ENCODE results near the gene WDCP. TPM values are rescaled to one million over a fixed set of nuclear protein-coding genes. Genes with fewer than 3 reads are reported as not detected.
A peak's percentile ranks its signal among the peaks of the same experiment; 100 is the strongest.

Gene WDCP
- total RNA-seq, 2 experiments from 2014 or later: 16.3 to 21.8 TPM

DNA sequence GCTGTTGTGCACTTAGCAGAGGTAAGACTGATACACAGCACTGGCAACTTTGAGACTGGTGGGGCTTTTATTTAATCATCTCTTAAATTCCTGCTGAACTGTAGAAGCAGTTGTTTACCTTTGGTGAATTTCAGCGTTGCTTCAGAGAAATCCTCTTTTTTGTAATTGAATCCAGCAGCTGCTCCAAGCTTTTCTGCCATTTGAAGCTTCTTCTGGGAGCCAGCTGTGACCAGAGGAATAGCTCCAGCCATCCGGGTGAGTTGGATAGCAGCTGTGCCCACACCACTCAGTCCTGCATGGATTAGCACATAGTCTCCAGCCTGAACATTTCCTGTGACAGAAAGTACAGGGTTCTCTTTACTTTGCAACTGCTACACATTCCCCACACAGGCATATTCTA, 33.5 kb upstream of the WDCP start:
- Mint-ChIP-seq H3K4me1 (peaks cover 28% of the 10 kb centered on the region), H3K4me3 (no peak overlapping the region), H3K27me3 (no peaks in the 10 kb centered on the region), H3K27ac (no peak overlapping the region), H3K9me3 (no peaks in the 10 kb centered on the region), H3K36me3 (ENCODE audit: low read depth) (peaks cover 2% of the 10 kb centered on the region)
- ChIA-PET POLR2A (no interaction called here), CTCF (interaction anchor here (1.1 kb wide), 1 partner anchor 154 kb away, joined by 3 read pairs; the partner anchor contains the start of gene ATAD2B)
- no peak for DNase-seq

DNA sequence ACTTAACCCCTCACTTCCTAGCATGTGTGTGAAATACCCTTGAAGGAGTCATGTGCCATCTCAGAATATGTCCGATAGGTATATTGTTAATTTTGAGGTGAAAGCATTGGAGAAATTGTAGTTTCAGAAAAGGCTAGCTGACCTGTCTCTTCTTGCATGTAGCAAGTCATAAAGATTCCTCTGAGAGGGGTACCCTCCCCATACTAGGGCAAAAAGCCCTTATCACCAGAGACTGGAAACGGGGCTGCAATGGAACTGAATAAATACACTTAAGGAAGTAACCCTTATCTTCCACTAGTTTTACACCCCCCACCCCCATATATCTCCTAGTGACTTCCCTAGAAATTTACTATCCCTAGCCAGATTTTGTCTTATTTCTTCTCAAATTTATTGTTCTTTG, 30.7 kb upstream of the WDCP start:
- Mint-ChIP-seq H3K9me3 (no peaks in the 10 kb centered on the region), H3K27ac (peak overlapping the region; percentile 98), H3K4me3 (peak overlapping the region; percentile 95), H3K36me3 (ENCODE audit: low read depth) (peaks cover 14% of the 10 kb centered on the region), H3K4me1 (peaks cover 32% of the 10 kb centered on the region), H3K27me3 (no peaks in the 10 kb centered on the region)
- CTCF ChIA-PET: interaction anchor here (1.8 kb wide), 1 partner anchor 253 kb away, joined by 4 read pairs; no protein-coding TSS in a partner anchor
- no peak for DNase-seq
- POLR2A ChIA-PET: interaction anchor here (0.6 kb wide), 1 partner anchor 174 kb away, joined by 5 read pairs; no protein-coding TSS in a partner anchor

DNA sequence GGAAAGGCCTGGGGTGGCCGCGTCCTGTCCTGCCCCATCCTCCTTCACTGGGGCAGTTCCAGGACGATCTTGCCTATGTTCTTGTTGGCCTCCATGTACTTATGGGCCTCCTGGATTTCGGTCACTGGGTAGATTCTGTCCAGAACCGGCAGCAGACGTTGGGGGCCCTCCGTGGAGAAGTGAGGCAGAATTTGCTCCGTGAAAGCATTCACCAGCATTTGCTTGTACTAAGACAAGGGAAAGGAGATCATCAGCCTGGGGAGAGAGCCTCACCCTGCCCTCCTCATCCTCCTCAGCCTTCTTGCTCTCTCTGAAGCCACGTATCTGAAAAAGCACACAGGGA, 30.3 kb upstream of the WDCP start:
- peak overlapping the region; percentile 95 for H3K4me3 Mint-ChIP-seq
- H3K4me1 Mint-ChIP-seq: peaks cover 35% of the 10 kb centered on the region
- H3K9me3 Mint-ChIP-seq: no peaks in the 10 kb centered on the region
- CTCF ChIA-PET: interaction anchor here (1.8 kb wide), 1 partner anchor 253 kb away, joined by 4 read pairs; no protein-coding TSS in a partner anchor
- DNase-seq: no peak
- POLR2A ChIA-PET: interaction anchor here (1.5 kb wide), 1 partner anchor 150 kb away, joined by 5 read pairs; the partner anchor contains the start of gene ATAD2B
- H3K27me3 Mint-ChIP-seq: no peaks in the 10 kb centered on the region
- peaks cover 17% of the 10 kb centered on the region for H3K36me3 Mint-ChIP-seq (ENCODE audit: low read depth)
- H3K27ac Mint-ChIP-seq: peak overlapping the region; percentile 98

DNA sequence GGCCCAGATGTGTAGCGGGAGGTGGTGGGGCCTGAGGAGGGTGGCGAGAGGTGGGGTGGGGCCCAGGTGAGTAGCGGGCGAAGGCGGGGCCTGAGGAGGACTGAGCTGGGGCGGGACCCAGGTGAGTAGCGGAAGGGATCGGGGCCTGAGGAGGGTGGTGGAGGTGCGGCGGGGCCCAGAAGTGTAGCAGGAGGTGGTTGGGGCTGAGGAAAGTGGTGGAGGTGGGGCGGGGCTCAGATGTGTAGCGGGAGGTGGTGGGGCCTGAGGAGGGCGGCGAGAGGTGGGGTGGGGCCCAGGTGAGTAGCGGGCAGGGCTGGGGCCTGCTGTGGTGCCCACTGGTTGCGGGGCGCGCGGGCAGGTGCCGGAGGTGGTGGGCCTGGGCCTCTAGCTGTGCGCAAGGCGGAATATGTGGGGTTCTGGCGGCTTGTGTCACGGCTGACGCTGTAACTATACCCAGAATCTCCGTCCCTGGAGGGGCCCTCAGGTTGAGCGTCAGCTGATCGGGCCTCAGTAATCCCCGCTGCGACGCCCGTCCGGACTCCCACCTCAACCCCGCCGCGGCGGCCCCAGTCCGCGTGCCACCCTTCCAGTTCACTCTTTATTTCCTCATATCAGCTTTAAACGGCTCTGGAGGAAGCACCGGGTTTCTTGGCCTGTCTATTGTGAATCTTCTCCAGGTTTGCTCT, 29.8 kb upstream of the WDCP start:
- Mint-ChIP-seq H3K4me3 (peak overlapping the region; percentile 95), H3K27me3 (no peaks in the 10 kb centered on the region), H3K9me3 (no peaks in the 10 kb centered on the region), H3K36me3 (ENCODE audit: low read depth) (peaks cover 16% of the 10 kb centered on the region), H3K27ac (peak overlapping the region; percentile 98), H3K4me1 (peaks cover 38% of the 10 kb centered on the region)
- no peak for DNase-seq
- ChIA-PET CTCF (interaction anchor here (0.9 to 1.8 kb wide), 4 partner anchors 8 to 252 kb away, joined by 3 to 8 read pairs (median 6); partner anchors contain the start of genes ATAD2B, TP53I3 and WDCP), POLR2A (interaction anchor here (1.4 to 1.5 kb wide), 2 partner anchors 30 to 150 kb away, joined by 5 read pairs; partner anchors contain the start of genes ATAD2B and WDCP)

DNA sequence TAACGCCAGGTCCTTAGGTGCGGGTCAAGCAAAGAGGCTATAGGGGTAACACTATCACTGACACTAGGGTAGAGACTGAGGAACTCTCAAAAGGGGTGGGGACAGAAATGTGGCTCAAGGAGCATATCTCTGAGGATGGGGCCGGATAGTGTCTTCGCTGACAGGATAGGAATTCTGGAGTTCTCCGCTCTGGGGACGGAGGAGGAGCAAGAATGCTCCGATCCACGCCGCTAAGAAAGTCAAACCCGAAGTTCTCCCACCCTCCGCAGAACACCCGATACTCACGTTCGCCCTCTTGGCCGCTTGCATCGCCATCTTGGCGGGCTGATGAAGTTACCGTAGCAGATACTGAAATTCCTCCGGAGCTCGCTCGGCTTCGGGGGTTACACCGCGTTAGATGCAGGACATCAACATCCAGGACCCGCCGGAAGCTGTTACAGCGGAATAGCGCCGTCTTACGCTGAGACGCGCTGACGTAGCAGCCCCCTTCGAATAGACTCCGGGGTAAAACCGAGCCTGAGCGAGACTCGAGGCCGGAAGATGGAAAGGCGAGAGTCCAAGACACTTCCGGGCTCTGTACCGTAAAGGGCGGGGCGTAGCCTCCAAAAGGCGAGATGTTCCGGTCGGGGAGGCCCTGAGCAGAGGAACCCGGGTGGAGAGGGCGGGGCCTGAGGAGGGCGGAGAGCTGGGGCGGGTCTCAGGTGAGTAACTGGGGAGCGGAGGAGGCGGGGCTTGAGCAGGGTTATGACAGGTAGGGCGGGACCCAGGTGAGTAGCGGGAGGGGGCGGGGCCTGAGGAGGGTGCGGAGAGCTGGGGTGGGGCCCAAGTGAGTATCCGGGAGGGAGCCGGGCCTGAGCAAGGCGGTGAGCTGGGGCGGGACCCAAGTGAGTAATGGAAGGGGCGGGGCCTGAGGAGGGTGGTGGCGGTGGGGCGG, 29.0 kb upstream of the WDCP start, which contains the start of gene SF3B6:
Gene SF3B6 (minus strand): TSS at position 412 of the 934 bp plus-strand sequence. CDS start 97 bp downstream, at position 315.
- H3K27me3 Mint-ChIP-seq: no peaks in the 10 kb centered on the region
- H3K27ac Mint-ChIP-seq: peak within 1 kb of the TSS; percentile 98
- POLR2A ChIA-PET: interaction anchor here (0.7 to 1.5 kb wide), 4 partner anchors 29 to 530 kb away, joined by 4 to 5 read pairs (median 5); partner anchors contain the start of genes ATAD2B, UBXN2A and WDCP
- peaks cover 38% of the 10 kb centered on the region for H3K4me1 Mint-ChIP-seq
- H3K36me3 Mint-ChIP-seq (ENCODE audit: low read depth): peaks cover 16% of the 10 kb centered on the region
- CTCF ChIA-PET: interaction anchor here (0.9 to 1.4 kb wide), 4 partner anchors 8 to 149 kb away, joined by 3 to 8 read pairs (median 5); partner anchors contain the start of genes ATAD2B, TP53I3, UBXN2A and WDCP
- H3K4me3 Mint-ChIP-seq: peak within 1 kb of the TSS; percentile 95
- H3K9me3 Mint-ChIP-seq: no peaks in the 10 kb centered on the region
- peak; percentile 100 for DNase-seq

DNA sequence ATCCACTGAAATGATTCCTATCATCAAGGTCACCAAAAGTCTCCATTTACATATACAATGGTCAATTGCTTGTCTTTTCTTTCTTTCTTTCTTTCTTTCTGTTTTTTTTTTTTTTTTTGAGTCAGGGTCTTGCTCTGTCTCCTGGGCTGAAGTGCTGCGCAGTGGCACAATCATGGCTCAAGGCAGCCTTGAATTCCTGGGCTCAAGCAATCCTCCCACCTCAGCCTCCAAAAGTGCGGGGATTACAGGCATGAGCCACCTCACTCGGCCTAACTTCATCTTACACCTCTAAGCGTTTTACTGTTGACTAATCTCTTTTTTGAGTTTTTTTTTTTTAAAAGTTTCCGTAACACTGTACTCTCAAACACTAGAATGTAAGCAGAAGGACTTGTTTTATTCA, 28.1 kb upstream of the WDCP start:
- H3K36me3 Mint-ChIP-seq (ENCODE audit: low read depth): peaks cover 21% of the 10 kb centered on the region

DNA sequence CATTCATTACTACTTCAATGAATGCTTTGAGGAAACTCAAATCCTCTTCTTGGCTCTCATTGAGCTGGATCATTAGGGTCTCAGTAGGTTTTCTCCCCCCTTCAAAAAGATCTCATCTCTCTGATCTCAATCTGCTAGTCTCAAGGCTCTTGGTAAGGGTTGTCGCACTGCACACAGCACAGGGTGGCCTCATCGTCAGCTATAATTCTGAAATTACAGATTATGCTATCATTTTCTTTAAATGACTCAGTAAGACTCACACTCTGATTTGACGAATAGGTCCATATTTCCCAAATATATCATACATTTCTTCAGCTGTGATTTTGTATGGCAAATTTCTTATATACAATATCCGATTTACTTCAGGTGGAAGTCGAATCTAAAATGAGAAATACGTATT, 26.6 kb upstream of the WDCP start:
- H3K4me3 Mint-ChIP-seq: no peak overlapping the region
- POLR2A ChIA-PET: no interaction called here

More for the DNA sequence above, 28.1 kb upstream of the WDCP start:
- H3K4me1 Mint-ChIP-seq: peaks cover 38% of the 10 kb centered on the region
- DNase-seq: no peak
- POLR2A ChIA-PET: interaction anchor here (0.7 kb wide), 1 partner anchor 135 kb away, joined by 5 read pairs; the partner anchor contains the start of gene UBXN2A
- CTCF ChIA-PET: no interaction called here
- H3K4me3 Mint-ChIP-seq: peak overlapping the region; percentile 95
- H3K27me3 Mint-ChIP-seq: no peaks in the 10 kb centered on the region
- H3K9me3 Mint-ChIP-seq: no peaks in the 10 kb centered on the region
- H3K27ac Mint-ChIP-seq: peak overlapping the region; percentile 98

DNA sequence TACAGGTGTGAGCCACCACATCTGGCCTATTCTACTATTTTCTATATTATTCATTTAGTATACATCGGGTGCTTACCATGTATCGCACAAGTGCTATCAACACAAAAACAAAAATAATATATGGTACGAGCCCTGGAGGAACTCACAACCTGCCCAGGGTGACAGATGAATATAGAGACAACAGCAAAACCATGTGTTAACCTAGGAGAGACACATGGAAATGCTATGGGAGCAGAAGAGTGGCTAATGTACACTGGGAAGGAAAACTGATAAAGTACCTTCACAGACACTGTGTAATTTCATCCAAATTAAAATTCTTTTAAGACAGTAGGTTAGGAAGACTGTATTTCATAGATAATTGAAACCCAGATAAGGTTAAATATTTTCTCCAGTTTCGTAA, 25.1 kb upstream of the WDCP start:
- no peak for DNase-seq
- peaks cover 36% of the 10 kb centered on the region for H3K4me1 Mint-ChIP-seq
- ChIA-PET CTCF (interaction anchor here (0.6 to 0.9 kb wide), 2 partner anchors 11 to 19 kb away, joined by 3 to 4 read pairs; no protein-coding TSS in a partner anchor), POLR2A (no interaction called here)
- no peak overlapping the region for H3K27ac Mint-ChIP-seq
- H3K9me3 Mint-ChIP-seq: no peaks in the 10 kb centered on the region
- H3K27me3 Mint-ChIP-seq: no peaks in the 10 kb centered on the region
- H3K4me3 Mint-ChIP-seq: no peak overlapping the region
- H3K36me3 Mint-ChIP-seq (ENCODE audit: low read depth): peaks cover 31% of the 10 kb centered on the region

More for the DNA sequence above, 26.6 kb upstream of the WDCP start:
- DNase-seq: no peak
- peaks cover 45% of the 10 kb centered on the region for H3K4me1 Mint-ChIP-seq
- H3K27ac Mint-ChIP-seq: no peak overlapping the region
- CTCF ChIA-PET: interaction anchor here (1.5 to 1.9 kb wide), 2 partner anchors 10 to 147 kb away, joined by 4 to 5 read pairs; partner anchors contain the start of gene ATAD2B
- no peaks in the 10 kb centered on the region for H3K9me3 Mint-ChIP-seq
- H3K36me3 Mint-ChIP-seq (ENCODE audit: low read depth): peaks cover 26% of the 10 kb centered on the region
- no peaks in the 10 kb centered on the region for H3K27me3 Mint-ChIP-seq

DNA sequence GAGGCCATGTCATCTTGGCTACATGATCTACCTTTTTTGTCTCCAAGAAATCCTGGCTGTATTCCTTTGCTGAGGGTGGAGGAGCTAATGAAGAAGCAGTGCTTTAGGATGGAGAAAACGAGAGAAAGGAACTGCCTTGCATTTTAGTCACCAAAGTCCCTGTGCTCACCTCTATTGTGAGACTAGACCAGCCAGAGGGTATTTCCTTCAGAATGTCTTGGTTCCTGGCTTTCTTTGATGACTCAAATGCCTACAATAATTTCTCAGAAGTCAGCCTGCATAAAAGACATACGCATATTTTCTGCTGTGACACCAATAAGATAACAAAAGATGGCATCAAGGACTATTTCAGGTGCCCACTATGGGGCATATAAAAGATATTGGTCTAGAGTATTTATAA, 18.1 kb upstream of the WDCP start:
- H3K27me3 Mint-ChIP-seq: no peaks in the 10 kb centered on the region
- peaks cover 11% of the 10 kb centered on the region for H3K4me1 Mint-ChIP-seq
- no peak overlapping the region for H3K27ac Mint-ChIP-seq
- ChIA-PET POLR2A (no interaction called here), CTCF (interaction anchor here (1.7 to 1.9 kb wide), 2 partner anchors 13 to 18 kb away, joined by 5 to 9 read pairs; no protein-coding TSS in a partner anchor)
- H3K9me3 Mint-ChIP-seq: no peaks in the 10 kb centered on the region
- no peak overlapping the region for H3K4me3 Mint-ChIP-seq
- H3K36me3 Mint-ChIP-seq (ENCODE audit: low read depth): peaks cover 10% of the 10 kb centered on the region
- no peak for DNase-seq

DNA sequence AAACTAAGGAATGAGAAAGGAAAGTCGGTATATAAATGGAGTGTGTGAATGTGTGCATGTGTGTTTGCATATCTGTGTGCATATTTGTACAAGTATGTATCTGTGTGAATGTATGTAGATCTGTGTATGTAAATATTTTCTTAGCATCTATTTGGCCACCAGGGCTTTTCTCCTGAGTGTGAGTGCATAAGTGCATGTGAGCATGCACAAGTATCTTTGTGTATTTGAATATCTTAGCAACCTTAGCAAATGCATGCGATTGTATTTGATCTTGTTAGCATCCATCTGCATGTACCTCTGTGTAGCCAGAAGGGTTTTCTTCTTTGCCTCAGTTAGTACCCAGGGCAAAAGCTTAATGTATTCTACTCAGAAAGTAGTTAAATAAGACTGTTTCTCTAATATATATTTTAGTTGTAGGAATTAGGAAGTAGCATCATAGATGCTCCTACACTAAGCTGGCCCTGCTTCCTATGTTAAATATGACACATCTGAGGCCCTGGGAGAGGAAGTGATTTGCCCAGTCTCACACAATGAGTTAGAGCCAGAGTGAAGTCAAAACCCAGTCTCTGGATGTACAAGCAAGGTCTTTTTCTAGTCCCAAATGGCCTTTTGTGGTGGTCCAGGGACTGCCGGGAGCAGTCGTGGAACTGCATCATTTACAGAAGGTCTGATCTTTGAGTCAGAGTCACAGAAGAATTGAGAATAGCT, 11.5 kb upstream of the WDCP start:
- H3K27me3 Mint-ChIP-seq: peaks cover 2% of the 10 kb centered on the region
- H3K27ac Mint-ChIP-seq: no peak overlapping the region
- POLR2A ChIA-PET: no interaction called here
- DNase-seq: no peak
- H3K4me3 Mint-ChIP-seq: no peak overlapping the region
- no peaks in the 10 kb centered on the region for H3K9me3 Mint-ChIP-seq
- H3K4me1 Mint-ChIP-seq: peaks cover 9% of the 10 kb centered on the region
- no peaks in the 10 kb centered on the region for H3K36me3 Mint-ChIP-seq (ENCODE audit: low read depth)
- CTCF ChIA-PET: interaction anchor here (0.5 to 1.0 kb wide), 5 partner anchors 8 to 252 kb away, joined by 3 read pairs; partner anchors contain the start of gene ATAD2B

DNA sequence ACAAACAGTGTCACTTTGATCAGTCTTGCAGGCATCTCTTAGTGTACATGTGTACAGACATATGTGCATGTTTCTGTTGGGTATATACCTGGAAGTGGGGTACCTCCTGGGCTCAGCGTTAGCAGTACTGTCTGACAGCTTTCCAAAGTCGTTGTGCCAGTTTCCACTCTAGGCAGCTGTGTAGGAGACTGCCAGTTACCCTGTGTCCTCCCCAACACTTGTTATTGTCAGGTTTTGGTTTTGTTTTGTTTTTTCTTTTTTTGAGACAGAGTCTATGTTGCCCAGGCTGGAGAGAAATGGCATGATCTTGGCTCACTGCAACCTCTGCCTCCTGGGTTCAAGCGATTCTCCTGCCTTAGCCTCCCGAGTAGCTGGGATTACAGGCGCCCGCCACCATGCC, 8.6 kb upstream of the WDCP start:
- ChIA-PET POLR2A (no interaction called here), CTCF (no interaction called here)
- H3K9me3 Mint-ChIP-seq: no peaks in the 10 kb centered on the region
- DNase-seq: no peak
- peaks cover 5% of the 10 kb centered on the region for H3K27me3 Mint-ChIP-seq
- no peaks in the 10 kb centered on the region for H3K36me3 Mint-ChIP-seq (ENCODE audit: low read depth)
- H3K4me1 Mint-ChIP-seq: peaks cover 9% of the 10 kb centered on the region
- no peak overlapping the region for H3K4me3 Mint-ChIP-seq
- no peak overlapping the region for H3K27ac Mint-ChIP-seq
